ENCODE measurements around the gene LUC7L2.
"Not testable (repeated sequence)": the region's sequence is repeated elsewhere in the genome, so short reads cannot be mapped to it uniquely, and the experiment has no call there.

- not testable (repeated sequence) for TF ChIP-seq STAT3 (IDR thresholded peaks at IDR 0.05; ENCODE audit: low read depth, low read length); CBX3 (IDR thresholded peaks at IDR 0.05; ENCODE audit: borderline replicate concordance, low read depth); NFIC (IDR thresholded peaks at IDR 0.05; ENCODE audit: low read depth, low read length); YY1 (IDR thresholded peaks at IDR 0.05; ENCODE audit: low read depth, low read length); RAD21 (IDR thresholded peaks at IDR 0.05; ENCODE audit: insufficient read depth, low read depth, low read length); MAX (IDR thresholded peaks at IDR 0.05; ENCODE audit: low read depth, low read length); POLR2AphosphoS2 (IDR thresholded peaks at IDR 0.05; ENCODE audit: low read depth, low read length); SMAD5 (IDR thresholded peaks at IDR 0.05; ENCODE audit: low read depth); CTCF (IDR thresholded peaks at IDR 0.05 in 2 of 3, conservative IDR thresholded peaks at IDR 0.05 in 1 of 3; ENCODE audit: control insufficient read depth in 2 of 3, extremely low read depth in 1 of 3, insufficient read depth in 1 of 3, low read depth in 3 of 3, low read length in 3 of 3); ZBTB40 (IDR thresholded peaks at IDR 0.05; ENCODE audit: borderline replicate concordance); FOS (IDR thresholded peaks at IDR 0.05; ENCODE audit: borderline replicate concordance, extremely low read depth, insufficient read length); GABPA (IDR thresholded peaks at IDR 0.05; ENCODE audit: low read depth); ATF2 (IDR thresholded peaks at IDR 0.05; ENCODE audit: low read length); TCF12 (IDR thresholded peaks at IDR 0.05; ENCODE audit: low read depth, low read length)
These were observed 108.0 kb downstream of the LUC7L2 start for GRCh38 chr7:139467729-139468128.
